Upper lobe of left lung (tissue), 6 donors: Measurements from ENCODE around the gene JAK3. TPM values are rescaled to one million over a fixed set of nuclear protein-coding genes. Genes with fewer than 3 reads are reported as not detected.

Source experiments
- ATAC-seq, 2 donors: fragments of 200-7000 bp; cut with Tn5 transposase; one replicate each; pipeline ENCODE4 v1.9.1; 2022; ENCODE audit warnings: mild to moderate bottlenecking in 2 of 2, moderate library complexity in 2 of 2; ENCODE audit not compliant: low FRiP score in 2 of 2
- DNase-seq, 2 donors: peaks; one replicate each; pipeline ENCODE4 v3.0.0-alpha.2; 2019 to 2020
- H3K27ac ChIP-seq, 4 donors: fragments of 200-600 bp; sonication (generic); one replicate each; pipeline ENCODE4 v1.5.1; 2016 to 2019
- H3K27me3 ChIP-seq, 4 donors: fragments of 200-600 bp; sonication (generic); one replicate each; pipeline ENCODE4 v1.5.1; 2017 to 2019
- H3K36me3 ChIP-seq, 4 donors: fragments of 200-600 bp; sonication (generic); one replicate each; pipeline ENCODE4 v1.5.1; 2016 to 2019
- H3K4me1 ChIP-seq, 4 donors: fragments of 200-600 bp; sonication (generic); one replicate each; pipeline ENCODE4 v1.5.1; 2018 to 2019
- H3K4me3 ChIP-seq, 4 donors: fragments of 200-600 bp; sonication (generic); one replicate each; pipeline ENCODE4 v1.5.1; 2017 to 2019; ENCODE audit warnings: mild to moderate bottlenecking in 2 of 4, moderate library complexity in 1 of 4
- H3K9me3 ChIP-seq, 4 donors: fragments of 200-600 bp; sonication (generic); one replicate each; pipeline ENCODE4 v1.5.1; 2018 to 2019
- CTCF ChIP-seq, 6 experiments: fragments of 450-650 bp in 4 of 6; fragments of 200-600 bp in 2 of 6; sonication (generic) in 2 of 6; IDR thresholded peaks; one replicate each; pipeline ENCODE4 v1.5.1; 2016 to 2019; ENCODE audit warnings: antibody characterized with exemption in 6 of 6
- EP300 ChIP-seq, 4 donors: sonication (generic); formaldehyde crosslinking; IDR thresholded peaks; one replicate each; pipeline ENCODE4 v1.5.1; 2017; ENCODE audit warnings: antibody characterized with exemption in 4 of 4, control low read depth in 2 of 4
- POLR2A ChIP-seq, 4 donors: fragments of 450-650 bp; IDR thresholded peaks; one replicate each; pipeline ENCODE4 v1.5.1; 2016 to 2017; ENCODE audit warnings: antibody characterized with exemption in 4 of 4, mild to moderate bottlenecking in 2 of 4
- POLR2AphosphoS5 ChIP-seq, 2 donors: sonication (generic); formaldehyde crosslinking; IDR thresholded peaks; one replicate each; pipeline ENCODE4 v1.5.1; 2017; ENCODE audit warnings: antibody characterized with exemption in 2 of 2
- WGBS, 2 donors: methylation state at CpG; one replicate each; pipeline ENCODE4 v1.1.5; 2017 to 2018; 5-methylcytosine and 5-hydroxymethylcytosine counted together
- total RNA-seq, 6 donors: library from RNA; depleted of rRNA in 4 of 6; stranded (reverse); fragments of >200 nt in 4 of 6; gene quantifications; one replicate each; pipeline versions ENCODE4 v1.1.0 to v1.2.1, GENCODE V29; 2016 to 2021
- donor health status: DM: no; HTN: no; CAD: no; lungs with moderate emphysema.
- donor health status: DM: no; HTN: yes; CAD: no; lungs with severe emphysema.

JAK3 gene
- total RNA-seq, 6 donors from 2014 or later, result 11.0 to 25.1 (median 12.8) TPM

GRCh38 chr19:17886515-17886914 is 38.7 kb upstream of the JAK3 start:
- DNase-seq (no peak), ATAC-seq (no peak)
- WGBS, 2 donors, result 79 to 87% methylated on average over 7 of the region's 7 CpGs
- Histone ChIP-seq H3K4me1 (no peaks in the 10 kb centered on the region), H3K4me3 (no peak overlapping the region), H3K27ac (no peak overlapping the region), H3K36me3 (no peaks in the 10 kb centered on the region), H3K9me3 (no peaks in the 10 kb centered on the region), H3K27me3 (no peaks in the 10 kb centered on the region)
- TF ChIP-seq POLR2AphosphoS5 (IDR thresholded peaks at IDR 0.05) (no peak), POLR2A (IDR thresholded peaks at IDR 0.05) (no peak), CTCF (IDR thresholded peaks at IDR 0.05) (no peak), EP300 (IDR thresholded peaks at IDR 0.05) (no peak)

GRCh38 chr19:17883627-17884410 is 36.0 kb upstream of the JAK3 start:
- no peaks in the 10 kb centered on the region for H3K27me3 ChIP-seq
- no peaks in the 10 kb centered on the region for H3K9me3 ChIP-seq
- no peak for ATAC-seq
- H3K36me3 ChIP-seq, result no peaks in the 10 kb centered on the region
- no peaks in the 10 kb centered on the region for H3K4me1 ChIP-seq
- no peak overlapping the region for H3K4me3 ChIP-seq
- H3K27ac ChIP-seq, result no peak overlapping the region
- peak in 1 of 2 donors; percentile 79 for DNase-seq
- 51 to 75% methylated on average over 2 to 32 of the region's 33 CpGs for WGBS, 2 donors
- no peak for TF ChIP-seq POLR2A (IDR thresholded peaks at IDR 0.05)
- no peak for TF ChIP-seq POLR2AphosphoS5 (IDR thresholded peaks at IDR 0.05)
- no peak for TF ChIP-seq EP300 (IDR thresholded peaks at IDR 0.05)
- no peak for TF ChIP-seq CTCF (IDR thresholded peaks at IDR 0.05)

GRCh38 chr19:17881701-17882100 is 33.9 kb upstream of the JAK3 start:
- no peak for ATAC-seq
- WGBS, 2 donors, result 73 to 86% methylated on average over 6 to 7 of the region's 7 CpGs
- TF ChIP-seq CTCF (IDR thresholded peaks at IDR 0.05) (no peak), EP300 (IDR thresholded peaks at IDR 0.05) (no peak), POLR2AphosphoS5 (IDR thresholded peaks at IDR 0.05) (no peak), POLR2A (IDR thresholded peaks at IDR 0.05) (no peak)

GRCh38 chr19:17879466-17879865 is 31.7 kb upstream of the JAK3 start:
- peak in 1 of 2 donors; percentile 28 for ATAC-seq
- peaks cover 0 to under 1% (median 0%) of the 10 kb centered on the region in 4 donors for H3K4me1 ChIP-seq
- H3K9me3 ChIP-seq, result no peaks in the 10 kb centered on the region
- H3K4me3 ChIP-seq, result no peak overlapping the region
- peaks cover 0 to 2% (median 0%) of the 10 kb centered on the region in 4 donors for H3K27me3 ChIP-seq
- H3K27ac ChIP-seq, result no peak overlapping the region
- TF ChIP-seq POLR2A (IDR thresholded peaks at IDR 0.05), result no peak
- no peak for TF ChIP-seq POLR2AphosphoS5 (IDR thresholded peaks at IDR 0.05)
- TF ChIP-seq EP300 (IDR thresholded peaks at IDR 0.05), result no peak
- no peak for TF ChIP-seq CTCF (IDR thresholded peaks at IDR 0.05)
- 73 to 83% methylated on average over 6 to 7 of the region's 7 CpGs for WGBS, 2 donors
- no peak for DNase-seq
- H3K36me3 ChIP-seq, result no peaks in the 10 kb centered on the region

More at GRCh38 chr19:17881701-17882100, 33.9 kb upstream of the JAK3 start:
- no peak for DNase-seq
- H3K27ac ChIP-seq, result no peak overlapping the region
- no peaks in the 10 kb centered on the region for H3K4me1 ChIP-seq
- H3K9me3 ChIP-seq, result no peaks in the 10 kb centered on the region
- no peaks in the 10 kb centered on the region for H3K27me3 ChIP-seq
- no peaks in the 10 kb centered on the region for H3K36me3 ChIP-seq
- no peak overlapping the region for H3K4me3 ChIP-seq
